ENCODE measurements around the gene MPC2. TPM values are rescaled to one million over a fixed set of nuclear protein-coding genes. Genes with fewer than 3 reads are reported as not detected.

The MPC2 gene
- polyA plus RNA-seq, 4 donors, result 140 to 208 (median 170) TPM

GRCh38 chr1:167940264-167940663 is 3.4 kb upstream of the MPC2 start:
- DNase-seq, result no peak
- Histone ChIP-seq H3K27ac (ENCODE audit: low read depth in 1 of 3, low read length in 2 of 3) (no peak overlapping the region), H3K9me3 (ENCODE audit: control insufficient read depth in 2 of 2, insufficient read depth in 1 of 2, low read depth in 1 of 2, low read length in 1 of 2) (peaks cover 0 to 4% of the 10 kb centered on the region in 2 donors), H3K27me3 (ENCODE audit: control insufficient read depth in 3 of 3, insufficient read depth in 3 of 3, low read length in 3 of 3) (no peaks in the 10 kb centered on the region), H3K4me1 (ENCODE audit: control insufficient read depth in 3 of 3, insufficient read depth in 2 of 3, low read depth in 1 of 3, low read length in 2 of 3) (peaks cover 0 to 3% (median 0%) of the 10 kb centered on the region in 3 donors), H3K36me3 (ENCODE audit: control insufficient read depth in 3 of 3, insufficient read depth in 2 of 3, low read depth in 1 of 3, low read length in 3 of 3) (peaks cover 0 to 7% (median 0%) of the 10 kb centered on the region in 3 donors), H3K4me3 (ENCODE audit: low read depth in 1 of 3, low read length in 3 of 3) (no peak overlapping the region)
- FAIRE-seq, result no peak
- 93 to 98% (median 98%) methylated on average over 2 of the region's 2 CpGs for WGBS, 3 donors

DNA sequence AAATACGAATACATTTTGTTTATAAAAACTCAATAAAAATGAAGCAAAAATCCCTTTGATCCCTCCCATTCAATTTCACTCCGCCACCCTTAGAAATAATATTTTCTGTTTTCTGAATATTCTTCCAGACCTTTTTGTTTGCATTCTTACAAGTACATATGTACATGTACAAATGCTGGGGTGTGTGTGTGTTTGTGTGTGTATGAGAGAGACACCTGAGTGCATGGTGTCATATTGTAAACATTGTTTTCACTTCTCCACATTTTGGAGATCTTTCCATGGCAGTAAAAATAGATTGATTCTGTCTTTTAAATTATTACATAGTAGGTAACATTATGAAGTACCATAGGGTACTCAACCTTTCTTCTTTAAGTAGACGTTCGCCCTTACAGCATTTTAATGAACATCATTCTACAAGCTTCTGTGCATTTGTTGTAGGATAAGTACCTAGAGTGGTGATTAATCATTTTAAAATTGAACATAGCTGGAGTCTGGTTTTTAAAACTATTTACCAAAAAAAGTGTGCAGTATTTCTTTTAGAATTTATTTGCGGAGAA is 1.3 kb upstream of the MPC2 start:
- no peak for FAIRE-seq
- DNase-seq, result no peak
- Histone ChIP-seq H3K36me3 (ENCODE audit: control insufficient read depth in 3 of 3, insufficient read depth in 2 of 3, low read depth in 1 of 3, low read length in 3 of 3) (peaks cover 0 to 4% (median 0%) of the 10 kb centered on the region in 3 donors), H3K27me3 (ENCODE audit: control insufficient read depth in 3 of 3, insufficient read depth in 3 of 3, low read length in 3 of 3) (no peaks in the 10 kb centered on the region), H3K4me3 (ENCODE audit: low read depth in 1 of 3, low read length in 3 of 3) (peak overlapping the region in 2 of 3 donors; percentile 20 to 95), H3K4me1 (ENCODE audit: control insufficient read depth in 3 of 3, insufficient read depth in 2 of 3, low read depth in 1 of 3, low read length in 2 of 3) (peaks cover 0 to 3% (median 0%) of the 10 kb centered on the region in 3 donors), H3K27ac (ENCODE audit: low read depth in 1 of 3, low read length in 2 of 3) (peak overlapping the region in 1 of 3 donors; percentile 94), H3K9me3 (ENCODE audit: control insufficient read depth in 2 of 2, insufficient read depth in 1 of 2, low read depth in 1 of 2, low read length in 1 of 2) (no peaks in the 10 kb centered on the region)
- WGBS, 3 donors, result 26 to 42% (median 37%) methylated on average over 5 of the region's 5 CpGs

DNA sequence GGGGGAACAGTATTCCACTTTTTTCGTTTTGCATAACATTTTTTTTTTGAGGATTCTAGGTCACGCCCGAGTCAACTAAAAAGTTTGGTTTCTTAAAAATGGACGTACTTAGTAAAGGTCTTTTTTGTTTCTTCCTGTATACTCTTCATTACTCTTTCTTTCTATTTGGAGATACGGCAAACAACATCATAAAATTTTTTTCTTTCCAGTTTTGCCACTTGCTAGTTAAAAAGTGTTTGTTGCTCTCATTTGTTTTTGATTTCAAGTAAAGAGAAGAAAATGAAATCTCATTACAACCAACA is 788 bp upstream of the MPC2 start:
- Histone ChIP-seq H3K27ac (ENCODE audit: low read depth in 1 of 3, low read length in 2 of 3) (peak overlapping the region; percentile 89 to 98 (median 94)), H3K9me3 (ENCODE audit: control insufficient read depth in 2 of 2, insufficient read depth in 1 of 2, low read depth in 1 of 2, low read length in 1 of 2) (no peaks in the 10 kb centered on the region), H3K4me3 (ENCODE audit: low read depth in 1 of 3, low read length in 3 of 3) (peak overlapping the region; percentile 90 to 98 (median 95)), H3K36me3 (ENCODE audit: control insufficient read depth in 3 of 3, insufficient read depth in 2 of 3, low read depth in 1 of 3, low read length in 3 of 3) (peaks cover 0 to 4% (median 0%) of the 10 kb centered on the region in 3 donors), H3K4me1 (ENCODE audit: control insufficient read depth in 3 of 3, insufficient read depth in 2 of 3, low read depth in 1 of 3, low read length in 2 of 3) (peaks cover 0 to 3% (median 3%) of the 10 kb centered on the region in 3 donors), H3K27me3 (ENCODE audit: control insufficient read depth in 3 of 3, insufficient read depth in 3 of 3, low read length in 3 of 3) (no peaks in the 10 kb centered on the region)
- DNase-seq (no peak), FAIRE-seq (no peak)
- WGBS, 3 donors, result 1 to 2% (median 1%) methylated on average over 5 of the region's 5 CpGs

- 0 to 1% (median 0%) methylated on average over 48 to 58 of the region's 58 CpGs for WGBS, 3 donors
- DNase-seq (peak; percentile 98 to 99), FAIRE-seq (no peak)
Measured at GRCh38 chr1:167936068-167936929, 573 bp downstream of the MPC2 start, which contains the start of gene DCAF6. DCAF6 (plus strand) TSS chr1:167936683; CDS start chr1:167936912, 229 bp downstream.

DNA sequence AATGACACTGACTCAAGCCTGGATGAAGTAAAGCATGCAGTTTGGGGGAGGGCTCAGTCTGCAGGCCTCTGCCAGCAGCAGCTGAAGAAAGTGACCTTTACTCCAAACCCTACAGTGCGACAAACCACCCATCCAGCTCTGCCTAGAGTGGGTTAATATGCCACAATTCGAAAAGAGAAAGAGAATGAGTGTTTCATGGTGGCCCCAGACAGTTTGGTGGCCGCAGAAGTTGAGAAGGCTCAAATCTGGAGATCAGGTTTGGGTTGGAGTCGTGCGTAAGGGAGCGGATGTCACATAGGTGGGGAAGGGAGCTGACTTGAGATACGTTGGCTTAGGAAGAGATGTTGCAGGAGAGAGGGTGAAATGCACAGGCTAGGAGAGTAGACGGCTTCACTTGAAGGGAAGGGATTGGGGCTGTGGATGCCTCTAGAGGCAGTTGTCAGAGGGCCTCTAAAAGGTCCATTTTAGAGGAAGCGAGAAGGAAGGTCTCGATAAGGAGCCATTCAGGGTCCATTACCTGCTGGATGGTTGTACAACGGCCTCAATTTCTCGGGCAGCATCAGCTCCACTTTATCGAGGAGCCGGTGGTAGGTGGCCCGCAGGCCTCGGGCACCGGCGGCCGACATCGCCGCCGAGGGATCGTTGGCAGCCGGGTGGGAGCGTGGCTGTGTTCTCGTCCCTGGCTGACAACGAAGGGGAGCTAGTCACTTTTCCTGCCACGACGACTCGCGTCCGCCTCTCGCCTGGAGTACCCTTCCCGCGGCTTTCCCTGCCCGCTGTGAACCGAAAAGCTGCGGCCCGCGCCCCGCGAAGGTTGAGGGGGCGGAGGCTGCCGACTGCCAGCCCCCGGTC is 1.4 kb downstream of the MPC2 start:
- peak; percentile 77 to 86 for DNase-seq
- Histone ChIP-seq H3K9me3 (ENCODE audit: control insufficient read depth in 2 of 2, insufficient read depth in 1 of 2, low read depth in 1 of 2, low read length in 1 of 2) (no peaks in the 10 kb centered on the region), H3K27ac (ENCODE audit: low read depth in 1 of 3, low read length in 2 of 3) (peak overlapping the region; percentile 94 to 98 (median 94)), H3K27me3 (ENCODE audit: control insufficient read depth in 3 of 3, insufficient read depth in 3 of 3, low read length in 3 of 3) (no peaks in the 10 kb centered on the region), H3K4me3 (ENCODE audit: low read depth in 1 of 3, low read length in 3 of 3) (peak overlapping the region; percentile 73 to 95 (median 90)), H3K4me1 (ENCODE audit: control insufficient read depth in 3 of 3, insufficient read depth in 2 of 3, low read depth in 1 of 3, low read length in 2 of 3) (peaks cover 0 to 3% (median 3%) of the 10 kb centered on the region in 3 donors), H3K36me3 (ENCODE audit: control insufficient read depth in 3 of 3, insufficient read depth in 2 of 3, low read depth in 1 of 3, low read length in 3 of 3) (no peaks in the 10 kb centered on the region)
- WGBS, 3 donors, result 0 to 1% (median 0%) methylated on average over 44 to 45 of the region's 45 CpGs
- FAIRE-seq, result no peak

More at GRCh38 chr1:167936068-167936929, 573 bp downstream of the MPC2 start, which contains the start of gene DCAF6:
- no peaks in the 10 kb centered on the region for H3K36me3 ChIP-seq (ENCODE audit: control insufficient read depth in 3 of 3, insufficient read depth in 2 of 3, low read depth in 1 of 3, low read length in 3 of 3)
- H3K4me3 ChIP-seq (ENCODE audit: low read depth in 1 of 3, low read length in 3 of 3), result peak within 1 kb of the TSS; percentile 90 to 98 (median 95)
- peak within 1 kb of the TSS; percentile 94 to 98 (median 94) for H3K27ac ChIP-seq (ENCODE audit: low read depth in 1 of 3, low read length in 2 of 3)
- no peaks in the 10 kb centered on the region for H3K27me3 ChIP-seq (ENCODE audit: control insufficient read depth in 3 of 3, insufficient read depth in 3 of 3, low read length in 3 of 3)
- peaks cover 0 to 3% (median 3%) of the 10 kb centered on the region in 3 donors for H3K4me1 ChIP-seq (ENCODE audit: control insufficient read depth in 3 of 3, insufficient read depth in 2 of 3, low read depth in 1 of 3, low read length in 2 of 3)
- H3K9me3 ChIP-seq (ENCODE audit: control insufficient read depth in 2 of 2, insufficient read depth in 1 of 2, low read depth in 1 of 2, low read length in 1 of 2), result no peaks in the 10 kb centered on the region

GRCh38 chr1:167934426-167935215 is 2.3 kb downstream of the MPC2 start:
- DNase-seq, result no peak
- no peaks in the 10 kb centered on the region for H3K36me3 ChIP-seq (ENCODE audit: control insufficient read depth in 3 of 3, insufficient read depth in 2 of 3, low read depth in 1 of 3, low read length in 3 of 3)
- peaks cover 0 to 3% (median 3%) of the 10 kb centered on the region in 3 donors for H3K4me1 ChIP-seq (ENCODE audit: control insufficient read depth in 3 of 3, insufficient read depth in 2 of 3, low read depth in 1 of 3, low read length in 2 of 3)
- peak overlapping the region; percentile 94 to 98 (median 94) for H3K27ac ChIP-seq (ENCODE audit: low read depth in 1 of 3, low read length in 2 of 3)
- H3K4me3 ChIP-seq (ENCODE audit: low read depth in 1 of 3, low read length in 3 of 3), result peak overlapping the region; percentile 73 to 95 (median 90)
- no peak for FAIRE-seq
- 6 to 16% (median 16%) methylated on average over 4 of the region's 4 CpGs for WGBS, 3 donors
- H3K9me3 ChIP-seq (ENCODE audit: control insufficient read depth in 2 of 2, insufficient read depth in 1 of 2, low read depth in 1 of 2, low read length in 1 of 2), result no peaks in the 10 kb centered on the region
- H3K27me3 ChIP-seq (ENCODE audit: control insufficient read depth in 3 of 3, insufficient read depth in 3 of 3, low read length in 3 of 3), result no peaks in the 10 kb centered on the region

DNA sequence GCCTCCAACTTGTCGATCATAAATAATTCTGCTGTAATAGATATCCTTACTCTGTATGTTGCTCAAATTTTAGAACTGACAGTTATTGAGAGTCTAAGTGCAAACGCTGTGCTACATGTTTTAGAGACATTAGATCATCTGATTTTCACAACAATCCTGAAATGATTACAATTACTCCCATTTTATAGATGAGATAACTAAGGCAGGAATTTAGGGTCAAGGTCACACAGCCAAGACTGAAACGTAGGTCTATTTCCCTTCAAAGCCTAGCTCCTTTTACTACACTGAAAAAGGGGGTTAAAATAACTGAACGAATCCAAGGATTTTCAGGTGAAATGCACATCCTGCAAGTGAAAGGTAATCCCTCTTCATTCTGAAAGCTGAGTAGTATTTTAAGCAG is 3.1 kb downstream of the MPC2 start:
- H3K9me3 ChIP-seq (ENCODE audit: control insufficient read depth in 2 of 2, insufficient read depth in 1 of 2, low read depth in 1 of 2, low read length in 1 of 2), result no peaks in the 10 kb centered on the region
- peaks cover 0 to 5% (median 0%) of the 10 kb centered on the region in 3 donors for H3K4me1 ChIP-seq (ENCODE audit: control insufficient read depth in 3 of 3, insufficient read depth in 2 of 3, low read depth in 1 of 3, low read length in 2 of 3)
- H3K27me3 ChIP-seq (ENCODE audit: control insufficient read depth in 3 of 3, insufficient read depth in 3 of 3, low read length in 3 of 3), result no peaks in the 10 kb centered on the region
- peak overlapping the region in 1 of 3 donors; percentile 94 for H3K27ac ChIP-seq (ENCODE audit: low read depth in 1 of 3, low read length in 2 of 3)
- 30 to 63% (median 42%) methylated on average over 4 of the region's 4 CpGs for WGBS, 3 donors
- H3K4me3 ChIP-seq (ENCODE audit: low read depth in 1 of 3, low read length in 3 of 3), result peak overlapping the region in 2 of 3 donors; percentile 90 to 95
- DNase-seq (no peak), FAIRE-seq (no peak)
- no peaks in the 10 kb centered on the region for H3K36me3 ChIP-seq (ENCODE audit: control insufficient read depth in 3 of 3, insufficient read depth in 2 of 3, low read depth in 1 of 3, low read length in 3 of 3)
